Bladder microvascular endothelial cell (primary cell): Measurements from ENCODE around the gene NAGLU. TPM values are rescaled to one million over a fixed set of nuclear protein-coding genes. Genes with fewer than 3 reads are reported as not detected.

Experiments
- total RNA-seq: library from RNA; depleted of rRNA; stranded (reverse); fragments of >200 nt; gene quantifications from 2 replicates; pipeline ENCODE4 v1.2.3, GENCODE V29; 2014

The NAGLU gene
- total RNA-seq: 21.4 and 26.7 TPM in 2 replicates

DNA sequence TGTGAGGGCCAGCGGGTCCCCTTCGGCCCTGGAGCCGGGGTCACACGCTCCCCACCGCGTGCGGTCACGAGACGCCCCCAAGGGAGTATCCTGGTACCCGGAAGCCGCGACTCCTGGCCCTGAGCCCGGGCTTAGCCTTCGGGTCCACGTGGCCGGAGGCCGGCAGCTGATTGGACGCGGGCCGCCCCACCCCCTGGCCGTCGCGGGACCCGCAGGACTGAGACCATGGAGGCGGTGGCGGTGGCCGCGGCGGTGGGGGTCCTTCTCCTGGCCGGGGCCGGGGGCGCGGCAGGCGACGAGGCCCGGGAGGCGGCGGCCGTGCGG, at the start of gene NAGLU:
Gene NAGLU, plus strand, starts transcription at position 194 of the 324 bp plus-strand sequence. Its CDS starts 32 bp downstream, at position 226.

DNA sequence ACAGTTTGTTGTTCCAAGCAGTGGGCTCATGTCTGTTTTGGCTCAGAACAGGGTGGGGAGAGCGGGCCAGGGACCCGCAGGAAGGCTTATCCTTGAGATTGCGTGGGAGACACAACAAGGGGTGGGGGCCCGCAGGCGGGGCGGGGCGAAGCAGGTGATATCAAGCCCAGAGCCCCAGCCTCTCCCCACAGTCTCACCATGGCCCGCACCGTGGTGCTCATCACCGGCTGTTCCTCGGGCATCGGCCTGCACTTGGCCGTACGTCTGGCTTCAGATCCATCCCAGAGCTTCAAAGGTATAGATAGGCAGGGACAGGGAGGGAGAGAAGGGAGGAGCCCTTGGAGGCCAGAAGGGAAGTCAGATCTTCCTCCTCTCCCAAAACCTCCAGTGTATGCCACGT, 16.7 kb downstream of the NAGLU start, which contains the start of gene HSD17B1:
Gene HSD17B1, plus strand, starts transcription at position 188 of the 400 bp plus-strand sequence. Its CDS starts 11 bp downstream, at position 199.

DNA sequence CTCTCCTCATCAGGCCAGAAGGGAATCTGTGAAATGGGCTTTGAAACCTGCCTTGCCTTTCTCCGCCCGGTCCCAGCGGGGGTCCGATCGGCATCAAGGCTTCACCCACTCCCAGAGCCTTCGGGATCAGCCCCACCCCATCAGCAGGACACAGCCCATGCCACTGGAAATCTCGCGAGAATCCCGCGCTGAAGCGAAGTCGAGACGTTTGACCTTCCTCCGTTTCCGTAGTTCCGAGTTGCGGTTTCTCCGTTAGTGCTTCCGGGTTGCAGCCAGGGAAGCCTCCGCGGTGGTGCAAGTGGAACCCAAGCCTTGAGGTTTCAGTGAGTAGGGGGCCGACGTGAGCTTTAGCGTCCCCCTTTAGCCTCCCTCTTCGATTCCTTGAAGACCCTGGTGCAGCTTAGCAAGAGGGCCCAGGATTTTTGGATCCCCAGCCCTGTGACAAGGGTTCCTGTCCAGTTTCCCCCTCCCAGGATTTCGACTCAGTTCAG, 25.9 kb downstream of the NAGLU start, which contains the start of gene COASY:
Gene COASY, plus strand, starts transcription at position 252 of the 491 bp plus-strand sequence. CDS start 475 bp downstream, outside the sequence.

DNA sequence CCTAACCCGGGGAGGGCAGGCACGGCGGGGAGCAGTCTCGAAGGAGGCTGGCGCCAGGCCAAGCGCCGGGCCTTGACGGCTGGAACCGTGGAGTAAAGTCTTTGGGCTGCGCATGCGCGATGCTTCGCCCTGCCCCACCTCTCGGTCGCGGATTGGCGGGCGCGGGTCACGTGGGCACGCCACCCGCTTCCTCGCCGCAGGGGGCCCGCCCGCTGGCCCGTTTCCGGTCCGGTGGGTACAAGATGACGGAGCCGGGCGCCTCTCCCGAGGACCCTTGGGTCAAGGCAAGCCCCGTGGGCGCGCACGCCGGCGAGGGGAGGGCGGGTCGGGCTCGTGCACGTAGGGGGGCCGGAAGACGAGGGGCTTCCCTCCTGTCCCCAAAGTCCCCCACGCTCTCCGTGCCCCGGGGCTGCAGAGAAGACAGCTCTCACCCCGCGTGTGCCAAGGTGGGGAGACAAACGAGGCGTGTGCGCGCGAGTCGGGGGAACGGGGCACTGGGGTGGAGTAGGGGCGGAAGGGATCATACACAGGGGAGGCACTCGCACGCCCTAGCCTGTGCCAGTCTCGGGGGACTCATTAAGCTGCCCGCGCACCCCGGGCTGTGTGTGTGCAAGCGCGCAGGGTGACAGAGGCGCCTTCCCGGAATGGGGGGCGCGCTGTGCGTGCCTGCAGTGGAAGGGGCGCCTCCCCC, 31.0 kb downstream of the NAGLU start, which contains the start of gene MLX:
Gene MLX, plus strand, starts transcription at position 218 of the 691 bp plus-strand sequence. Its CDS starts 25 bp downstream, at position 243.

DNA sequence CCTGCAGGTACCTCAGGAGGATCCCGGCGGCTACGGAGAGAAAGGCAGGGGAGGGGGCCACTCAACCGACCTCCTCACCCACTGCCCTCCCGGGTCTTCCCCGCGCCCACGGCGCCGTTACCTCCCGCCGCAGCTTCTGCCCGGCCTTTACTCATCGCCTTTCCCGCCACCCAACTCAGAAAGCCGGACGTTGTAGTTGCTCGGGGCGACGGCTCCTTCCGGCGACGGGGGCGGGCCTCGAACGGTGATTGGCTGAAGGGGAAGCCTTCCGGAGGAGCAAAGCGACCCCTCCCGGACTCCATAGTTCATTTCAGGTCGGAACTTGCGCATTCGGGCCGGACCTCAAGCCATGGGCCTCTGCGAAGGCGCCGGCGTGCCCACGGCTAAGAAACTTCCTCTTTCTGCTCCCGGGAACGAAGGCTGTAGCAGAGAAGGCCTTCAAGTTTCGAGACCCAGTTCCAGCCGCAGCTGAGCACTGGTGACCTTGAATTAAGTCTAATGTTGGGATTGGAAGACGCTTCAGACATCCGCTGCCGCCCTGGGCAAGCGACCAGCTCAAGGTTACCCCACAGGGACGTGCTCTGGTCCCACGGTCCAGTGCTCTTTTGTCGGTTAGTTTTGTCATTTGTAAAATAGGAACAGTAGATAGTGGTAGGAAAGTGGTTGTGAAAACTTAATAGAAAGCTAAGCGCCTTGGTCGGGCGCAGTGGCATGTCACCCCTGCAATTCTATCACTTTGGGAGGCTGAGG, 41.7 kb downstream of the NAGLU start, which contains the start of gene PSMC3IP:
Gene PSMC3IP, minus strand, starts transcription at position 198 of the 750 bp plus-strand sequence. Its CDS starts 43 bp downstream, at position 155.

Other genes starting within 250 kb of the NAGLU start
- 28.2 and 36.4 TPM in 2 replicates for gene STAT5A, start 247.7 kb upstream of the NAGLU start, total RNA-seq
- 79.0 and 145 TPM in 2 replicates for gene STAT3, start 147.8 kb upstream of the NAGLU start, total RNA-seq
- 719 and 771 TPM in 2 replicates for gene CAVIN1, start 113.0 kb upstream of the NAGLU start, total RNA-seq
- gene ATP6V0A1, start 77.4 kb upstream of the NAGLU start, total RNA-seq: 26.4 and 60.2 TPM in 2 replicates
- 0.49 and 1.1 TPM in 2 replicates for gene HSD17B1, start 16.7 kb downstream of the NAGLU start, total RNA-seq
- 13.1 and 23.2 TPM in 2 replicates for gene COASY, start 25.9 kb downstream of the NAGLU start, total RNA-seq
- 27.0 and 33.6 TPM in 2 replicates for gene MLX, start 30.9 kb downstream of the NAGLU start, total RNA-seq
- gene PSMC3IP, start 41.5 kb downstream of the NAGLU start, total RNA-seq: 3.6 and 5.6 TPM in 2 replicates
- gene RETREG3, start 73.1 kb downstream of the NAGLU start, total RNA-seq: 40.3 and 50.0 TPM in 2 replicates
- gene TUBG1, start 73.4 kb downstream of the NAGLU start, total RNA-seq: 18.9 and 62.2 TPM in 2 replicates
- 1.9 and 7.4 TPM in 2 replicates for gene TUBG2, start 123.0 kb downstream of the NAGLU start, total RNA-seq
- 5.8 and 10.2 TPM in 2 replicates for gene PLEKHH3, start 140.8 kb downstream of the NAGLU start, total RNA-seq
- 2.1 and 2.2 TPM in 2 replicates for gene CCR10, start 145.6 kb downstream of the NAGLU start, total RNA-seq
- gene CNTNAP1, start 146.3 kb downstream of the NAGLU start, total RNA-seq: 16.7 and 53.1 TPM in 2 replicates
- 9.6 and 18.8 TPM in 2 replicates for gene EZH1, start 208.8 kb downstream of the NAGLU start, total RNA-seq
- 4.4 and 30.8 TPM in 2 replicates for gene RAMP2, start 225.0 kb downstream of the NAGLU start, total RNA-seq
- 35.5 and 41.0 TPM in 2 replicates for gene VPS25, start 237.2 kb downstream of the NAGLU start, total RNA-seq
- gene WNK4, start 244.4 kb downstream of the NAGLU start, total RNA-seq: 1.3 and 13.0 TPM in 2 replicates